RWPE2 (cell line): Measurements from ENCODE around the gene CHMP3.

Source experiments
- ATAC-seq: fragments of 200-7000 bp; cut with Tn5 transposase; 3 replicates; pipeline ENCODE4 v1.9.1; 2021; ENCODE audit warnings: low read depth
- DNase-seq: peaks from one replicate; pipeline ENCODE4 v3.0.0-alpha.2; 2020; ENCODE audit warnings: low spot score
- H3K27ac ChIP-seq: fragments of 450-650 bp; 2 replicates; pipeline ENCODE4 v1.5.1; 2017; ENCODE audit warnings: mild to moderate bottlenecking; ENCODE audit not compliant: poor library complexity, severe bottlenecking
- H3K27me3 ChIP-seq: fragments of 250-450 bp; sonication (Bioruptor Pico); 2 replicates; pipeline ENCODE4 v1.5.1; 2021; ENCODE audit warnings: mild to moderate bottlenecking, moderate library complexity; ENCODE audit not compliant: insufficient read depth, poor library complexity, severe bottlenecking
- H3K36me3 ChIP-seq: fragments of 250-450 bp; sonication (Bioruptor Pico); 2 replicates; pipeline ENCODE4 v1.5.1; 2020; ENCODE audit warnings: low read depth, mild to moderate bottlenecking, moderate library complexity
- H3K4me1 ChIP-seq: fragments of 250-450 bp; sonication (Bioruptor Pico); 2 replicates; pipeline ENCODE4 v1.5.1; 2021; ENCODE audit warnings: mild to moderate bottlenecking, moderate library complexity; ENCODE audit not compliant: insufficient read depth, poor library complexity, severe bottlenecking
- H3K4me3 ChIP-seq: fragments of 250-450 bp; sonication (Bioruptor Pico); 2 replicates; pipeline ENCODE4 v1.5.1; 2021; ENCODE audit warnings: mild to moderate bottlenecking, moderate library complexity; ENCODE audit not compliant: severe bottlenecking
- H3K9me3 ChIP-seq: fragments of 250-450 bp; sonication (Bioruptor Pico); 2 replicates; pipeline ENCODE4 v1.5.1; 2021; ENCODE audit warnings: mild to moderate bottlenecking, moderate library complexity; ENCODE audit not compliant: severe bottlenecking
- TF ChIP-seq, protein P1 (sequence below): fragments of 450-650 bp; IDR thresholded peaks from one replicate; pipeline ENCODE4 v1.5.1; 2017; ENCODE audit warnings: mild to moderate bottlenecking, moderate library complexity; ENCODE audit not compliant: poor library complexity, severe bottlenecking

Gene CHMP3

DNA sequence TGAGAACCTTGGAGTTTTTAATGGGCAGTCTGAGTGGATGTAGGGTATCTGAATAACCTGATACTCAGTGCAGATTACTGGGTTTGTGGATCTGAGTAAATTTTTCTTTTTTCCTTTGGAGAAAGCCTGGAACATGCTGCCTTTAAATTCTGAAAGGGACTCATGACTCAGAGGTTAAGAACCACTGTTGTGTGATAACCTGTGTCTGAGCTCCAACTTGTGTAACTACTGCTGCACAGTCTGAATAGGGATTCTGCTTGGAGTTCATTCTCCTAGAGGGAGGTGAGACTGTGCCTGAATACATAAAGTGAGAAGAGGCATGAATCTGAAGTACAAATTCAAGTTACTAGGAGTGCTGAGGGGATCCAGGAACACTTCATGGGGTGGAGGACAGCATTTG lies 85.9 kb downstream of the CHMP3 start:
- ATAC-seq: no peak
- TF ChIP-seq, protein P1, sequence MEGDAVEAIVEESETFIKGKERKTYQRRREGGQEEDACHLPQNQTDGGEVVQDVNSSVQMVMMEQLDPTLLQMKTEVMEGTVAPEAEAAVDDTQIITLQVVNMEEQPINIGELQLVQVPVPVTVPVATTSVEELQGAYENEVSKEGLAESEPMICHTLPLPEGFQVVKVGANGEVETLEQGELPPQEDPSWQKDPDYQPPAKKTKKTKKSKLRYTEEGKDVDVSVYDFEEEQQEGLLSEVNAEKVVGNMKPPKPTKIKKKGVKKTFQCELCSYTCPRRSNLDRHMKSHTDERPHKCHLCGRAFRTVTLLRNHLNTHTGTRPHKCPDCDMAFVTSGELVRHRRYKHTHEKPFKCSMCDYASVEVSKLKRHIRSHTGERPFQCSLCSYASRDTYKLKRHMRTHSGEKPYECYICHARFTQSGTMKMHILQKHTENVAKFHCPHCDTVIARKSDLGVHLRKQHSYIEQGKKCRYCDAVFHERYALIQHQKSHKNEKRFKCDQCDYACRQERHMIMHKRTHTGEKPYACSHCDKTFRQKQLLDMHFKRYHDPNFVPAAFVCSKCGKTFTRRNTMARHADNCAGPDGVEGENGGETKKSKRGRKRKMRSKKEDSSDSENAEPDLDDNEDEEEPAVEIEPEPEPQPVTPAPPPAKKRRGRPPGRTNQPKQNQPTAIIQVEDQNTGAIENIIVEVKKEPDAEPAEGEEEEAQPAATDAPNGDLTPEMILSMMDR: no peak
- no peak overlapping the region for H3K27ac ChIP-seq
- H3K27me3 ChIP-seq: no peaks in the 10 kb centered on the region
- H3K4me1 ChIP-seq: no peaks in the 10 kb centered on the region
- no peak overlapping the region for H3K4me3 ChIP-seq
- H3K9me3 ChIP-seq: no peaks in the 10 kb centered on the region
- DNase-seq: no peak
- peaks cover 89% of the 10 kb centered on the region for H3K36me3 ChIP-seq

DNA sequence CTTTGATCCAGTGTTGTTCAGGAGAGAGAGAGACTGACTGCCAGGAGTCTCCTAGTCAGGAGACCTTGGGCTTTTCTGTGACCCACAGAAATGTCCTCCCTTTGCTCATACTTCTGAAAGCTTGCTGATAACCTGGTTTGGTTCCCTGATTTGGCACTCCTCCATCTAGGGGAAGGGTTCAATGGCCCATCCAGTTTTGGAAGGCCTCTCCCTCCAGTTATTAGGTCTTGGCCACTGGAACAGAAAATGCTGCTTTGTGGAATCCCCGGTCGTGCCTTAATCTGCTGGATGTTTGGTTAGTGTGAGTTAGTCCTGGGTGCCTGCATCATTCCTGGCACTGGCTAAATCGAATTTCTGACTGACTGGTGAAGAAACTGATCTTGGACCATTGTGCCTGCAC lies 86.3 kb downstream of the CHMP3 start:
- Histone ChIP-seq H3K4me1 (no peaks in the 10 kb centered on the region), H3K9me3 (no peaks in the 10 kb centered on the region), H3K27me3 (no peaks in the 10 kb centered on the region), H3K27ac (no peak overlapping the region), H3K4me3 (no peak overlapping the region), H3K36me3 (peaks cover 89% of the 10 kb centered on the region)
- ATAC-seq (no peak), DNase-seq (no peak)
- TF ChIP-seq, protein P1: no peak

DNA sequence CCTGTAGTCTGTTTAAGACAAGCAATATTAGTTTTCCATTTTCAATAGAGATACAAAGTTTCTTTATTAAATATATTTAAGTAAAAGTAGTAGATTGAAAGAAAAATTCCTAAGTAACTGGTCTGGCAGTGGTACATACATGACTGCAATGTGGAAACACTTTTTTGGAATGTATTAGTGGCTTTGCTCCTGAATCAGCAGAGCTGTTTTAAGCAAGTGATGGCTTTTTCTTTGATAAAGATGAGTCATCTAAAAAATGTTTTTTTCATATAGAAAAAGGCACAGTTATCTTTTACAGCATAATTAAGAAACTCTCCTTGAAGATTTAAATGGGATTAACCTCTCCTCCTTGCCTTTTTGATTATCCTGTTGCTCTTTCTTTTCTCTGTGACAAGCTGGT lies 87.2 kb downstream of the CHMP3 start:
- peaks cover 89% of the 10 kb centered on the region for H3K36me3 ChIP-seq
- no peak overlapping the region for H3K27ac ChIP-seq
- no peaks in the 10 kb centered on the region for H3K9me3 ChIP-seq
- H3K27me3 ChIP-seq: no peaks in the 10 kb centered on the region
- TF ChIP-seq, protein P1: no peak
- no peak overlapping the region for H3K4me3 ChIP-seq
- DNase-seq (no peak), ATAC-seq (no peak)
- no peaks in the 10 kb centered on the region for H3K4me1 ChIP-seq

DNA sequence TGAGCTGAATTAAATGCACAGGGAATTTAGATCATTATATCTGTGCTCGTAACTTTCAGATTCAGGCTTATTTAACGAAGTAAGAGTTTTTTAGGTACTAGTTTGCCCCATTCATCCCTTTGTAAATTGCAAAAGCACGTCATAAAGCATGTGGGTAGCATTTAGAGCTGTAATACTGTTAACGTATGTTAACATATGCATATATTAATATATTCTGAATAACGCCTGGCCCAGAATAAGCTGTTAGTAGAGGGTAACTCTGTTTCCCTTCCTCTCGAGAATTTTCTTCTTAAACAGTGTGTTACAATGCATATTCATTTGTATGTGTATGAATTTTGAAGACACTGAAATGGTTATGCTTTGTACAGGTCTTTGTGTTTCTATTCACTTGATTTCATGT lies 91.6 kb downstream of the CHMP3 start:
- no peak for ATAC-seq
- TF ChIP-seq, protein P1: no peak
- H3K27ac ChIP-seq: no peak overlapping the region
- H3K9me3 ChIP-seq: no peaks in the 10 kb centered on the region
- H3K4me3 ChIP-seq: no peak overlapping the region
- H3K4me1 ChIP-seq: no peaks in the 10 kb centered on the region
- peaks cover 93% of the 10 kb centered on the region for H3K36me3 ChIP-seq
- no peaks in the 10 kb centered on the region for H3K27me3 ChIP-seq
- DNase-seq: no peak

DNA sequence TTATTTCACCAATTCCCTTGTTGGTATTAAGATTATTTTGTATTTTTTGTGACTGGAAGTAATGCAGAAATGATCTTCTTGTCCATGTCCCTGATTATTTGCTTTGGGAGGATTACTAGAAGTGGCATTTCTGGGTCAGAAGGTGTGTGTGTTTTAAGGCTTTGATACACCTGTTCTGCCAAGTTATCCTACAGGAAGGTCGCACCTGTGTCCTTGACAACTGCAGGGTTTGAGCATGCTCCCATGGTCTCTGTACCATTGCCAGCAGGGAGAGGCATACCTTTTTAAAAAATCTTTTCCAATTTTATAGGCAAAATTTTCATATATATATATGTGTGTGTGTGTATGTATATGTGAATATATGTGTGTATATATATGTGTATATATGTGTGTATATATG lies 92.4 kb downstream of the CHMP3 start:
- Histone ChIP-seq H3K27me3 (no peaks in the 10 kb centered on the region), H3K4me3 (no peak overlapping the region), H3K27ac (no peak overlapping the region), H3K36me3 (peaks cover 93% of the 10 kb centered on the region), H3K9me3 (no peaks in the 10 kb centered on the region), H3K4me1 (no peaks in the 10 kb centered on the region)
- ATAC-seq (no peak), DNase-seq (no peak)
- TF ChIP-seq, protein P1: no peak
